GM12878 (cell line): ENCODE results near the gene TEX261. TPM values are rescaled to one million over a fixed set of nuclear protein-coding genes. Genes with fewer than 3 reads are reported as not detected.

Experiments used
- ATAC-seq: fragments of 200-7000 bp; cut with Tn5 transposase; 3 replicates; pipeline ENCODE4 v1.9.1; 2020; ENCODE audit warnings: mild to moderate bottlenecking, moderate library complexity
- BruUV-seq: library from RNA; stranded (reverse); fragments of 400-500 nt; replicated peaks from 2 replicates; lab custom pipeline; 2021; lab: Mats Ljungman, UMichigan
- CTCF ChIA-PET: fragments of 300-600 bp; sonication (Branson Sonifier 250); formaldehyde crosslinking; extraction: SDS; loops from one replicate; lab custom pipeline; 2021; ENCODE audit warnings: inconsistent platforms; lab: Yijun Ruan, JAX
- POLR2A ChIA-PET: fragments of 350-600 bp; formaldehyde crosslinking; extraction: SDS; loops from one replicate; lab custom pipeline; 2021; ENCODE audit warnings: inconsistent platforms; lab: Charles Lee
- RAD21 ChIA-PET: fragments of 300-600 bp; sonication (Branson Sonifier 250); formaldehyde crosslinking; loops from one replicate; lab custom pipeline; 2023; ENCODE audit warnings: antibody characterized with exemption; ENCODE audit not compliant: unreplicated experiment; lab: Charles Lee
- SMC1A ChIA-PET: fragments of 300-600 bp; sonication (Branson Sonifier 250); formaldehyde crosslinking; loops from one replicate; lab custom pipeline; 2023; ENCODE audit not compliant: unreplicated experiment, uncharacterized antibody; lab: Charles Lee
- DNase-seq: peaks from one replicate; pipeline ENCODE4 v3.0.0-alpha.2; 2011; ENCODE audit warnings: low read depth, low spot score
- FAIRE-seq: peaks from 3 replicates; lab custom pipeline; 2011; peaks lifted over from hg19 to GRCh38; lab: Jason Lieb, UNC
- H2AFZ ChIP-seq: 2 replicates; pipeline ENCODE4 v1.6.0; 2011; ENCODE audit warnings: low read depth, low read length, control low read depth; ENCODE audit not compliant: control insufficient read depth
- H3K27ac ChIP-seq: 2 replicates; pipeline ENCODE4 v1.5.1; 2011; ENCODE audit warnings: control low read depth; ENCODE audit not compliant: control insufficient read depth, insufficient read depth
- H3K27me3 ChIP-seq, 2 experiments: replicated peaks in 1 of 2; 2 replicates each; pipeline versions ENCODE4 v1.6.0 to v1.6.1; 2011; ENCODE audit warnings: low read length in 1 of 2; ENCODE audit not compliant: control insufficient read depth in 2 of 2, insufficient read depth in 2 of 2
- H3K36me3 ChIP-seq, 2 experiments: 2 replicates each; pipeline ENCODE4 v1.5.1; 2011; ENCODE audit warnings: low read length in 1 of 2; ENCODE audit not compliant: control insufficient read depth in 2 of 2, insufficient read depth in 2 of 2
- H3K4me1 ChIP-seq: 2 replicates; pipeline ENCODE4 v1.6.1; 2011; ENCODE audit warnings: mild to moderate bottlenecking, low read length, moderate library complexity, mixed read lengths; ENCODE audit not compliant: control insufficient read depth, insufficient read depth
- H3K4me2 ChIP-seq: 2 replicates; pipeline ENCODE4 v1.6.0; 2011; ENCODE audit warnings: control low read depth; ENCODE audit not compliant: control insufficient read depth, insufficient read depth
- H3K4me3 ChIP-seq: fragments of 200-600 bp; sonication (generic); 2 replicates; pipeline ENCODE4 v1.5.1; 2016
- H3K79me2 ChIP-seq: 2 replicates; pipeline ENCODE4 v1.6.0; 2011; ENCODE audit warnings: low read length; ENCODE audit not compliant: control insufficient read depth, insufficient read depth
- H3K9ac ChIP-seq: 2 replicates; pipeline ENCODE4 v1.8.0; 2011; ENCODE audit warnings: low read length, control low read depth, mixed read lengths; ENCODE audit not compliant: control insufficient read depth, insufficient read depth
- H3K9me3 ChIP-seq: replicated peaks from 3 replicates; pipeline ENCODE4 v1.5.1; 2011; ENCODE audit warnings: mild to moderate bottlenecking, low read length; ENCODE audit not compliant: control insufficient read depth, insufficient read depth
- H4K20me1 ChIP-seq: 2 replicates; pipeline ENCODE4 v1.6.0; 2011; ENCODE audit not compliant: control insufficient read depth, insufficient read depth
- ATF3 ChIP-seq: IDR thresholded peaks from 2 replicates; pipeline ENCODE4 v1.6.1; 2011; ENCODE audit warnings: low read depth, mild to moderate bottlenecking, low read length, moderate library complexity, borderline replicate concordance; ENCODE audit errors: extremely low read depth
- CEBPZ ChIP-seq: fragments of 150-350 bp; IDR thresholded peaks from 2 replicates; pipeline ENCODE4 v1.6.1; 2016; ENCODE audit warnings: low read depth, low read length
- CREM ChIP-seq: IDR thresholded peaks from 2 replicates; pipeline ENCODE4 v1.6.1; 2014; ENCODE audit warnings: antibody characterized with exemption, low read depth
- HDGF ChIP-seq: fragments of 450-650 bp; IDR thresholded peaks from 2 replicates; pipeline ENCODE4 v1.6.1; 2016; ENCODE audit warnings: antibody characterized with exemption
- ZNF592 ChIP-seq: fragments of 450-650 bp; IDR thresholded peaks from 2 replicates; pipeline ENCODE4 v1.6.1; 2017; ENCODE audit warnings: mild to moderate bottlenecking, moderate library complexity
- WGBS: methylation state at CpG from one replicate; pipeline ENCODE4 v1.1.6; 2016; ENCODE audit warnings: low lambda C conversion rate; ENCODE audit not compliant: insufficient replicate concordance, insufficient coverage; ENCODE audit errors: missing lambda C conversion rate; 5-methylcytosine and 5-hydroxymethylcytosine counted together
- in situ Hi-C: fragments of 300-500 bp; cut with MboI; formaldehyde crosslinking; loops from 9 replicates; pipeline ENCODE4 v1.14.3; 2018; ENCODE audit warnings: mixed read lengths
- intact Hi-C: fragments of 100-400 bp; cut with micrococcal nuclease; formaldehyde crosslinking; loops from one replicate; pipeline ENCODE4 v1.14.2; 2022; ENCODE audit not compliant: unreplicated experiment
- polyA plus RNA-seq, 11 experiments: library from polyadenylated mRNA; depleted of rRNA in 4 of 11; unstranded in 6 of 11; stranded (reverse) in 5 of 11; fragments of >200 nt; fragmentation: Nextera tagmentation in 4 of 11; fragmentation: Illumina TruSeq in 1 of 11; extraction: Ambion mirVana in 4 of 11; extraction: Trizol in 1 of 11; gene quantifications; 1 replicate in 1 of 11; 2 replicates in 10 of 11; pipeline versions ENCODE4 v1.2.1 to v1.2.3, GENCODE V29; 2011 to 2016; ENCODE audit warnings: inconsistent platforms in 2 of 11, missing spikeins in 2 of 11, low read depth in 1 of 11
- total RNA-seq, 4 experiments: library from RNA; depleted of rRNA in 3 of 4; stranded (reverse); fragments of >200 nt in 3 of 4; fragmentation: Illumina TruSeq in 1 of 4; extraction: Trizol in 1 of 4; gene quantifications; 2 replicates each; pipeline versions ENCODE4 v1.2.1 to v1.2.3, GENCODE V29; 2013 to 2021

Gene TEX261
- total and polyA plus RNA-seq, 10 of the 15 experiments (the other 5 are each of a cell fraction or from before 2014, with no cell fraction given): 5.5 to 75.6 (median 40.3) TPM

- TF ChIP-seq ATF3 (no peak), CREM (no peak), HDGF (no peak)
- TF ChIP-seq, all 136 proteins: peak for 0
- Histone ChIP-seq H3K36me3 (peaks cover 7 to 24% of the 10 kb centered on the region in 2 experiments), H3K27me3 (no peaks in the 10 kb centered on the region), H3K4me3 (no peak overlapping the region), H2AFZ (no peak overlapping the region), H3K9me3 (no peaks in the 10 kb centered on the region), H3K9ac (no peak overlapping the region), H3K4me2 (no peak overlapping the region), H3K79me2 (no peaks in the 10 kb centered on the region), H3K27ac (no peak overlapping the region), H4K20me1 (no peaks in the 10 kb centered on the region), H3K4me1 (no peaks in the 10 kb centered on the region)
- ChIA-PET RAD21 (no interaction called here), SMC1A (no interaction called here), POLR2A (no interaction called here), CTCF (no interaction called here)
- no TSS peak for BruUV-seq
- ATAC-seq: no peak
- 59% methylated on average over 1 of the region's 1 CpG for WGBS
- no peak for FAIRE-seq
- in situ Hi-C loops: no loop called here
- intact Hi-C loops: no loop called here
- DNase-seq: no peak
Measured at GRCh38 chr2:70987386-70987785, 7.3 kb downstream of the TEX261 start.

GRCh38 chr2:70986499-70987189 is 8.0 kb downstream of the TEX261 start:
- in situ Hi-C loops (no loop called here), intact Hi-C loops (no loop called here)
- Histone ChIP-seq H2AFZ (no peak overlapping the region), H3K4me1 (no peaks in the 10 kb centered on the region), H3K36me3 (peaks cover 7 to 23% of the 10 kb centered on the region in 2 experiments), H4K20me1 (no peaks in the 10 kb centered on the region), H3K27me3 (no peaks in the 10 kb centered on the region), H3K4me3 (no peak overlapping the region), H3K4me2 (no peak overlapping the region), H3K27ac (no peak overlapping the region), H3K79me2 (no peaks in the 10 kb centered on the region), H3K9me3 (no peaks in the 10 kb centered on the region), H3K9ac (no peak overlapping the region)
- TF ChIP-seq CEBPZ: no peak
- TF ChIP-seq ZNF592: no peak
- ChIA-PET SMC1A (interaction anchor here (1.4 kb wide), 1 partner anchor 15 kb away, joined by 3 read pairs; no protein-coding TSS in a partner anchor), POLR2A (no interaction called here), RAD21 (no interaction called here), CTCF (interaction anchor here (0.9 to 2.2 kb wide), 3 partner anchors 12 to 20 kb away, joined by 3 to 18 read pairs (median 4); no protein-coding TSS in a partner anchor)
- no peak for DNase-seq
- BruUV-seq: no TSS peak
- ATAC-seq: no peak
- FAIRE-seq: no peak
- WGBS: 84% methylated on average over 4 of the region's 4 CpGs
